CD1c-positive myeloid dendritic cell (primary cell): Measurements from ENCODE around the gene GPR61.

Experiments
- DNase-seq: peaks from one replicate; pipeline ENCODE4 v3.0.0-alpha.2; 2016; ENCODE audit errors: extremely low spot score

The GPR61 gene

DNA sequence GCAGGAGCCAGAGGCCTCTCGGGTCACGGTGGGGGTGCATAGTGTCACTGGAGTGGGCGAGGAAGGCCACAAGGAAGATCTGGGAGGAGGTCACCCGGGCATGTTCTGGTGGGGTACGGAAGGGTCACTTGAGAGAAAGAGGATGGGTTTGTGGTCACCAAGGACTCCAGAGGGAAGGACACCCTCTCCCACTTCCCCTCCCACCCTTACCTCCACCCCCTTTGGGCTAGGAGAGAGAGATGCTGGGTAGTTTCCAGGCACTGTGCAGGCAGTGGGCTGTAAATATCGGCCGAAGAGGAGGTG lies 30.8 kb upstream of the GPR61 start:
- DNase-seq, result no peak

DNA sequence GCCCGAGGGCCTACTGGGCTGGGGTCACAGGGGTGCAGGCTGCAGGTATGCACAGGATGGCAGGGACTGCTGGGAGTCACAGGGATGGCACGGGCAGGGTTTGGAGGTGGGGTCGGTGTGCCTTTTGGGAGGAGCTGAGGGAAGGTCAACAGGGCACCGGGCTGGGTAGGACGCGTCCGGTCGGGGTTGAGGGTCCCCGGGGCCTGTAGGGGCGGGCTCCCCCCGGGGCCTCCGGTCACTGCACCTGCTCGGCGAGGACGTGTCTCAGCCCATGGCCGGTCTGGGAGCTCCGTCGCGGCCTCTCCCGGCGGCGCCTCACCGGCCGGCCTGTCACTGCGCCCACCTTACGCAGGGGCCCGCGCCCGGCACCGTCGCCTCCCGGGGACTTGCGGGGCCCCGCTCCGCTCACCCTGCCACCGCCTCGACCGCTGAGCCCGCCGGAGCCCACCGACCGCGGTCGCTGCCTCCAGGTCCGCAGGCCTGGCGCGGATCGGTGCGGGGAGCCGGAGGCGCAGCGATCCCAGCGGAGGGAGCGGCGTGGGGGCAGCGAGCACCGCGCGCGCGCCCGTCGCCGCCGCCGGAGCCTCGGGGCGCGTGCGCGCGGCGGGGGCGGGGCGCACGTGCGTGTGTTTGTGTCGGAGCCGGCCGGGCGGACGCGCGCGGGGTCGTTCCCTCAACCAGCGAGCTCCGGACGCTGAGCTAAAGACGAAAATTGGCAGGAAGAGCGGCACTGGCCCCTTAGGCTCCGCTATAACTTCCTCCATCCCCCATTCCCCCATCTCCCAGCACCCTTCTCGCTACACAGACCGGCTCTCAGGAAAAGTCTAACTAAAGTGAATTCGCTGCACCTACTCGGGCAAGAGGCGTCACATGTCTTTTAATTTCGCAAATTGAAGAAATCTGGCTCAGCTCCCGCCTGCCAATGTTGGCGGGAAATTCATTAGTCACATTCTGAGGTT lies 30.2 kb upstream of the GPR61 start, which contains the start of gene AMIGO1:
Gene AMIGO1, minus strand, starts transcription at position 552 of the 959 bp plus-strand sequence. CDS start 815 bp downstream, outside the sequence.
- DNase-seq, result peak; percentile 72

- DNase-seq, result no peak
These were observed 26.5 kb upstream of the GPR61 start for GRCh38 chr1:109513110-109513710.

DNA sequence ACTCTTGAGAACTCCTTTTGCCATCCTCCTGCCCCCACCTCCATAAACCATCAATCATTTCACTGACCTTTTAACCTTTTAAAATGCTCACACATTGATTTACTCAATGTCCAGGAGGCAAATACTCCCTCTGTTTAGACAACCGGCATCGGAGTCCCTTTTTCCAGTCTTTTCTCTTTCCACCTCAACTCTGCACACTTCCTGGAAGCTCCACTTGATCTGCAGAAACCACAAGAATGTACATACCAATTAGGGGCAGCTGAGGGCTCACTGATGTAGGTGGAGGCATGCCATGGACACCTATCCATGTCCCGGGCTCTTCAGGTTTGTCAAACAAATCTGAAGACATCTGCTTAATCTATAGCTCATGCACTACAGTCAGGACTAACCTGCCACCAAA lies 24.8 kb upstream of the GPR61 start:
- no peak for DNase-seq

DNA sequence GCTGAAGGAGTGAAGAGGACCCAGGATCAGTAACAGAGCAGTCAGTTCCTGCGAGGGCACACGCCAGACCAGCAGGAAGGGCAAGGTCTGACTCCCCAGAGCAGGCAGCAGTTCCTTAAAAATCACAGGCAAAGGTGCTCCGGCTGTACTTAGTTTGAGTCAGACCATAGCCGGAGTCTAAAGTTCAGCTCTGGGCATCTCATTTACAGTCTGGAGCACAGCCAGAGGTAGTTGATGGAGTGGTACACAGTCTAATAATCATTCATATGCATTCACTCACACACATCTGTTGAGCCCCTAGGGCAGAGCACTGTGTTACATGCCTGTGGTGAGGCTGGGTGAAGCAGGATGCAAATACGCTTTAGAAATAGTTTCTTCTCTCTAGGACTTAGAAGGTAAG lies 22.8 kb upstream of the GPR61 start:
- DNase-seq, result no peak

DNA sequence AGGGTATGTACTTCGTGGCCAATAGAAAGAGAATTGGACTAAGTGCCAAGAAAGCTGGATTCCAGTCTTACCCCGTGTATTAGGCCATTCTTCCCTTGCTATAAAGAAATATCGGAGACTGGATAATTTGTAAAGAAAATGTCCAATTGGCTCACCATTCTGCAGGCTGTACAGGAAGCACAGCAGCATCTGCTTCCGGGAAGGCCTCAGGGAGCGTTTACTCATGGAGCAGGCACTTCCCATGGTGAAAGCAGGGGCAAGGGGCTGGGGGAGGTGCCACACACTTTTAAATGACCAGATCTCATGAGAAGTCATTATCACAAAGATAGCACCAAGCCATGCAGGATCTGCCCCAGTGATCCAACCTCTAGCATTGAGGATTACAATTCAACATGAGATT lies 22.3 kb upstream of the GPR61 start:
- no peak for DNase-seq

- DNase-seq, result no peak
These were observed 18.4 kb upstream of the GPR61 start for GRCh38 chr1:109521002-109521951.

- DNase-seq, result no peak
These were observed 17.6 kb upstream of the GPR61 start for GRCh38 chr1:109522026-109522425.

DNA sequence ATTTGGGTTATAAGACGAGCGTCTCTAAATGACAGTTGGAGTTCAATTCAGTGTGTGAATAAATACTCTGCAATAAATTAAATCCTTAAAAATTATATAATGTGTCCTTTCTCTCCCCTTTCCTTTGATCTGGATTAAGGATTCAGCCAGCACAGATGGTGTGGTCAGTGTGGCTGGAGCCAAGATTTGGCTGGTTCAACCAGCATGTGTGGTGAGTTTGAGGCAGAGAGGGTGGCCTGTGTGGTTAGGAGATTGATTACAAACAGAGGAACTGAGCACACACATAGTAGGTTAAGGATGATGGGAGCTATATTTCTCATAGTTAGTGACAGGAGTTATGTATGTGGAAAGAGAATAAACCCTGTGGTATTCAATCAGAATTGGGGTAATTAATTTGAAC lies 16.0 kb upstream of the GPR61 start:
- no peak for DNase-seq

GRCh38 chr1:109527098-109527811 lies 12.4 kb upstream of the GPR61 start:
- no peak for DNase-seq

- DNase-seq, result no peak
These were observed 11.6 kb upstream of the GPR61 start for GRCh38 chr1:109527846-109528695.

GRCh38 chr1:109528712-109529111 lies 11.0 kb upstream of the GPR61 start:
- no peak for DNase-seq

- DNase-seq, result no peak
These were observed 9.7 kb upstream of the GPR61 start for GRCh38 chr1:109529881-109530456.

GRCh38 chr1:109530457-109531087 lies 9.1 kb upstream of the GPR61 start:
- no peak for DNase-seq

GRCh38 chr1:109531380-109531779 lies 8.3 kb upstream of the GPR61 start:
- no peak for DNase-seq

DNA sequence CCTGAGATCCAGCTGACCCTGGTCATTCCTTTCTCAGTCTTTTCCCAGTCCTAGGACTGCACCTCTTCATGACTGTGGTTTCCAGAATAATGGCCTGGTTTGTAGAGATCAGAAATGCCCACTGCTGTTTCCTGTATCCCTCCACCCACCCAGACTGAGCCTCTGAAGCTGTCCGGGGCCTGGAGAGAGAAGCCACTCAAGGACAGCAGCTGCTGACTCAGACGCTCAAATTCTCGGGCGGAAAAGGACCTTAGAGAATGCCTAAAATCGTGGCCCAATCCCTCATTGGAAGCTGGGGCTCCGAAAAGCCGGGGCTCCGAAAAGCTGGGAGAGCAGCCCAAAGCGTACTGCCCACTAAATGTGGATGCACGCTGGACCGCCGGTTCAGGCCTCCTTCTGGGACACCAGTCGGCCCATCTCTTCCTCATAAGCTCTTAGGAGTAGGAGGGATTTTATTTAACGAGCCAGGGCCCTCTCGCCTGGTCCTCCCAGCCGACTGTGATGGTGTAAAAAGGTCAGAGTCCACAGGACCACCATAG lies 7.8 kb upstream of the GPR61 start:
- no peak for DNase-seq

DNA sequence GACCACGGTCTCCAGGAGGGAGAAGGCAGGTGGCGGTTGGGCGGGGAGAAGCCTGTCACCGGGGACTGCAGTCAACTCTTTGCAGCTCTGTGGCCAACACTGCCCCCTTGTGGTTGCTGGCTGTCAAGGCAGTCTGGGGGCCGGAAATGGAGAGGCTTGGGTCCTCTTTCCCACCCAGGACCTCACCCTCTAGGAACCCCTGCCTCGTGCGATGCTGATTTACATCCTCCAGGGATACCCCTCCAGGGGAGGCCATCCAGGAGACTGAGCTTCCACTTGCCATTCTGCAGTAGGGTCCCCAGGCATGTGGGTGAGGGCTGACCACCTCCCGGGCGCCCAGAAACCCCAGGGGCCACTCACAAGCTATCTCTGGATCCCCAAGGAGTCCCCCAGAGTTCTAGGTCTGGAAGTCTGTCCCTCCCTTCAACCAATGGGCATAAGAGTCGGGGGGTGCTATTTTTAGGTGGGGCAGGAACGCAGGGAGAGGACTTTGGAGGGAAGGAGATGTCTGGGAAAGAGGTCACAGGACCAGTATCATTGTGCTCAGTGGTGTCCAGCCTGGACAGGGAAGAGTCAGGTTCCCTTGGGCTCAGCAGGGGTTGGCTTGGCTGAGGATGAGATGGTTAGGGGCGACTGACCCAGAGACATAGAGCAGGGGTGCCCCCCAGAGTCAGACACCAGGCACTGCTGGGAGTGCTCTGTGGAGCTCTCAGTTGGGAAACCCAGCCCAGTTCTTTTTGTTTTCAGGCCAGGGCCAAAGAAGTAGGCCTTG lies 7.1 kb upstream of the GPR61 start:
- DNase-seq, result peak; percentile 91

DNA sequence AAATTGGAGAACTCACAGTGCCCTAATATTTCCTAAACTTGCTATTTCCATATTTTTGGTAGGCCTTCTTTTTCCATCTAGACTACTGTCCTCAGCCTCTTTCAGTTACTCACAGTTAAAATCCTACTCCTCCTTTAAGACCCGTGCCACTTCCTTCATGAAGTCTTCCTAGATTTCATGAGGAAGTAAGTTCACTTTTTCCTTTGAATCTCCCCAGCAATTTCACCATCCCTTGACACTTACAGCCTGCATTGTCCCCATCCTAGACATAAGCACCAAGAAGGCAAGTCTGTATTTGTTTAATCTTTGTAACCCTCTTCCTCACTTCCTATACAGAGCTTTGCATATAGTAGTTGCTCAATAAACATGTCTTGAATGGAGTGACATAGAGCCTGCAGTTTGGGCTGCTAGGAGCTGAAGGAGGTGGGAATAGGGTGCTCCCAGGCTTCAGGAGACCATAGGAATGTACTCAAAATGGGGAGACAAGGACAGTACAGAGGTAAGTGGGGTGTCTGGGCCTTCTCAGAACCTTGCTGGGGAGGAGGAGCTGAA lies 5.3 kb upstream of the GPR61 start:
- DNase-seq, result peak; percentile 21
